ENCODE measurements around the gene FILIP1.

Gene FILIP1

DNA sequence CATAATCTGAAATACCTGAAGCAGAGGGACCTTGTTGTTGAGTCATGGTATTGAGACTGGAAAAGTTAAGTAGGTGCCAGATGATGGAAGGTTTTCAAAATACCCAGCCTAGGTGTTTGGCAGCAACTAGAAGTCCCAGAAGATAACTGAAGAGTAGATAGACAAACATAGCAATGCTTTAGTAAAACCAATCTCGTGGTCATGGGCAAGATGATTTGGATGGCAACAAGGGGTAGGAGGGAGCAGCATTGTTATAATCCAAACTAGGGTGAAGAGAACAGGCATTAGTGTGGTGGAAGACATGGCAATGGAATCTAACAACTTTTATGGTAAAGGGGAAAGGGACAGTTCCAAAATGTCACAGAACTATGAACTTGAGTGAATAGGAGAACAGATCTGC lies 2.3 kb downstream of the FILIP1 start:
- DNase-seq, result no peak

DNA sequence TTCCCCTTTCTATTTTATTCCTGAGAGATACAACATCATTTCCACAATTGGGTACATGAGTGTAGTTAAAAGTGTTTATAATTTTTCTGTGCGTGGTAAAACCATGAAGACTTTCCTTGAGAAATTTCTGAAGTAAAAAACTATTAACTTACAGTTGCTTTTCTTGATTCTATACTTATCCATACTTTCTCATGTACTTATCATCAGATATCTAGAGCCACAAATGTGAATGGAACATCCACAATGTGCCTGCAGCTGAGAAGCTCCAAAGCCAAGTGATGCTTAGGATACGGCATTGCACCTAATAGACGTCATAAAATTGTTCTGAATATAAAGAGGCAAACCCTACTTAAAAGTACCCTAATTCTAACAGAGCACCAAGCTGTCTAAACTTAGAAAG lies 2.9 kb downstream of the FILIP1 start:
- no peak for DNase-seq

DNA sequence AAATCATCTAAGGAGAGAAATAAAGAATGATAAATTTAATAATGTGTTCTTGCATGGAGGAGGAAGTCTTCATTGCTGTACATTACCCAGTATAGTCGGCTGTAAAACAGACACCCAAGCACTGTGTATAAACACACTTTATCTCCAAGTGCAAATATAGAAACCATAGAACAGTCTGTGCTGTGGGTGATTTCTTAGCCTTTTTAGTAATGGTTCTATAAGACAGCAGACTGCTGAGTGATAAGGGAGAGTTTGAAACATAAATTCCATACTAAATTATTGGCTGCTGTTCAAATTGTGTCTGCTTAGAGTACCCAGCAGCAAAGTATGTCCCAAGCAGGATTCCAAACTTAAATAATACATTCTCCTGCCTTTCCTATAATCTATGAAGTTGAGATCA lies 4.6 kb downstream of the FILIP1 start:
- no peak for DNase-seq

DNA sequence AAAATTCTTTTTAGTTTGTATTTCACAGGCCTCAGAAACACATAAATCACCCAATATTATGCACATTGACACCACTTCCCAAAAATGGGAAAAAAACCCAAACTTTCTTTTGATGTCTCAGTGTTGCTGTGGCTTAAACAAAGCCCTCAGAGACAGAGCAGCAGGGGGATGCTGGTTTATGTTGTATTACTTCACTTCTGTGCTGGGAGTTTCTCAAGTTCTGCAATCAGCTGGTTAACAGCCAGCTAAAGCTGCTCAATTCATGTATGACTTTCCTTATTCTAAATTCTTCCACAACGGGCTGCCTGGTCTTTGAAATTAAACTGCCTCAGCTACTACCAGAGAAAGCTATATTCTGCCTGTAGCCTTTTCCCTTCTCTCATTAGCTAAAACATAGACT lies 5.6 kb downstream of the FILIP1 start:
- DNase-seq, result no peak

DNA sequence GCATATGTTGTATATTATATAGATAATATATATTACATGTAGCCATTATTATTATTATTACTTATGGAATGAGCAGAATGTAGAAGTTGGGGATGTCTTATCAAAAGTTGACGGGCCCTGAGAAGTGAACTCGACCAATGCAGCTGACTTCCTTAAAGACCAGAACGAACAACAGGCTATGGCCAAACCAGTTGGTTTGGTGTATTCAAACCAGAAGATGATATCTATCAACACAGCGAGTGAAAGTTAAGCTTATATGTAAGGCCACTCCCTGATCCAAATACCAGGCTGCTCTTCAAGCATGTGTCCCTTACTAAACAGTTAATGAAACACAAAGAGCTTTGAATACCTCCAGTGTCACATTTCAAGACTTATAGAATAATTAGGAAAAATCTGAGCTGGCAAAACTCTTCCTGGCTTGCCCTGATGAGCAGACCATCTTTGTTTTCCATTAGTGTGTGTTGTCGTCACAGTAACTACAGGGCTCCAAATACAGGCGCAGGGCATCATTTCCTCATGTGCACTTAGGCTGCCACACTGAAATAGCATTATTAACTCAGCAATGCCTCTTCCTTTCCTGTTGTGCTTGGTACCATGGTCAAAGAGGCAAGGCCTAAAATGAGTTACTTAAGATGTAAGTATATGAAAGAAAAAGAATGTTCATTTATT lies 6.6 kb downstream of the FILIP1 start:
- DNase-seq, result no peak

DNA sequence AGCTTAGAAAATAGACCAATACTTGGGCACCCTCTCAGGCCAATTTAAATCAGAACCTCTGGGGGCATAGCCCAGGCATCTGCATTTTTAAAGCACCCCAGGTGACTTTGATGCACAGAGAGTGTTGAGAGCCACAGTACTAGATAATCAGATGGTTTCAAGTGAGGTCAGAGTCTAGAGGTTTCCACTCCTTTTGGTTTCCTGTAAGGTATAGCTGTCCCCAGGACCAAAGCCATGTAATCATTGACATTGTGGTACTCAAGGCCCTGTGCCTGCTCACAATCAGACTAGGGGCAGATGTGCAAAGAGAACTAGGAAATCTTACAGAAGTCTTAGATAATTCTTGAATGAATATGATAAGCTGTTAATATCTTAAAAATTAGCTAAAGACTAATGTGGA lies 9.1 kb downstream of the FILIP1 start:
- DNase-seq, result no peak

DNA sequence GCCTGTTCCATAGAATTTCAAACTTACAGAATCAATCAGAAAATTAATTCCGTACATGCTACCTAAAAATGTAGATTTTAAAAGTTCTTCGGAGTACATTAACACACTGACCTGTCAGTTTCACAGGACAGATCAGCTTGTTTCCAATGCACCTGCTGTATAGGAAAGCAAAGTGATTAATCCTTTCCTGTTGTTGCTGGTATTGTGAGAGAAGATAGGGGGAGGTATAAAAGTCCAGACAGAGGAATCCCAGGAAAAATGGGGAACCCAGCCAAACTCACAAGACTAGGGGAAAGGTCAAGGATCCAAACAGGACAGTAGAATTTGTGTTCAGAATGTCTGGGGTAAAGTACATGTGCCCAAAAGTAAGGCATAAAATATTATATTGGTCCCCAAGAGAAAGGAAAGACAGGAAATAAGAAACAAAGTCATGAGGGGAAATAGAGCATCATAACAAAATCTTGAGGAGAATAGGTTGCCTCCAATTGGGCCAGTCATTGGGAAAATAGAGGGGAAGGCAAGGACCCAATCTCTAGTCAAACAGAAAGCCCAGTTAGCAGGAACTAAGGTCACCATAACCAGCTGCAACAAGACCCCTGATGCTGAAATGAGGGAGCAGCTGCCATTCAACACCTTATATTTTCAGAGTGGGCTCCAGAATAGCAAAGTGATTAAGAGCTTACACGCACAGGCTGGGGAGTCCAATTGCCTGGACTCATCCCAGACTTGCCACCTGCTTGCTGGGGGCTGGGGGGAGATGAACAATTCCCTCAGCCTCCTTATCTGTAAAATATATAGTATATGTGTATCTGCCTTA lies 10.3 kb downstream of the FILIP1 start:
- no peak for DNase-seq

DNA sequence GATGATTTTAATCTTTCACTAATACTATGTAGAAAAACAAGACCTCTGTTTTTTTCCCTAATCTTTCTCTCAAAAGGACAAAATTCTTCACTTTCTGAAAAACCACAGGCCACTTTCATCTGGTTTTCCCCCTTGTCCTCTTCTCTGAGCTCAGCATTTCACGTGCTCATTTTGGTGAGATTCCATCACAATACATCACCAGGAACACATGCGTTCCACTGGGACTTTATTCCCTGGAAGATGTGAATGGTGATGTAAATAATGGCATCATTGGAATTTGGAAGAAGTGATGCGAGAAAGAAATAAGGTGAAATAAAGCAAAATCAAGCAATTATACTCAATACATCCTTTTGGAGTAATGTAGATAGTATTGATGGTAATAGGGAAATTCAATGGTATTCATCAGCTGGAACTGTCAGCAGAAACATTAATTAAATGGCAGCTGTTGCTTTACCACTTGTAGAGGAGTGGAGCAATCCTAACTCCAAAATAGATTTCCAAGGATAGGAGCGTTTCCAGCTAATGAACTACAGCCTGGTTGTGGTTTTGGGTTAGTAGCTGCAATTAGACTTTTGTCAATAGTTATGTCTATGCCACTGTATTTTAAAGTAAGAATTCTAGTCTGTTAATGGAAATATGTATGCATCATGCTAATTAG lies 11.5 kb downstream of the FILIP1 start:
- DNase-seq, result no peak

DNA sequence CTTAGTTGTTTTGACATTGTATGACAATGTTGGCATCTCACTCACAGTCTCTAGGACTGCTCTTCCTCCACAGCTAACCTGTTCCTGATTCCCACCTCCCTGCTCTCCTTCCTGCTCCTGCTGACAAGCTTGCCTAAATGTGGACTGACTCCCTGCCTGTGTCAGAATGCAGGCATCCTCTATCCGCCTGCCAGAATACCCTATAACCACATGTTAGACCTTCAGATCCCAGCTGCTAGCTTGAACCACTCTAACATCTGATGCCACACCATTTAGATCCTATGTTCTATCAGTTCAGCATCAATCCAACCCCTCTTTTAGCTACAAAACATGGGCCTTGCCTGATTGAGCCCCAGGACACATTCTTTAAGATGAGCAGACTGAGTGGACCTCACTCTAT lies 12.2 kb downstream of the FILIP1 start:
- no peak for DNase-seq

DNA sequence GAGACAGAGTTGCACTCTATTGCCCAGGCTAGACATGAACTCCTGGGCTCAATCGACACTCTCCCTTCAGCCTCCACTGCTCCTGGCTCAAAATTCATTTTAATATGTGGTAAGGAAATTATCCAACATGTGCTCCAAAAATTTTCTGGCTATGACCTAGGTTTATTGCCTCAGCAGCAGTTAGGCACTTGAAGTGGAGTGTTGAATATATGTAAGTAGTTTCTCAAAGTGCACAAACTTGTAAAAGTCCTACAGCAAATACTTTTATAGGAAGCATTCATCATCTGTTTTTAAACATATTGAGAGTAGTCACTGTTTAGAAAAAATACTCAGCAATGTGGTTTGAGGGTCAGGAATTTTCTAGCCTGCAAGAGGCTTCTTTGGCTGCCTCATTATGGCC lies 13.2 kb downstream of the FILIP1 start:
- no peak for DNase-seq

DNA sequence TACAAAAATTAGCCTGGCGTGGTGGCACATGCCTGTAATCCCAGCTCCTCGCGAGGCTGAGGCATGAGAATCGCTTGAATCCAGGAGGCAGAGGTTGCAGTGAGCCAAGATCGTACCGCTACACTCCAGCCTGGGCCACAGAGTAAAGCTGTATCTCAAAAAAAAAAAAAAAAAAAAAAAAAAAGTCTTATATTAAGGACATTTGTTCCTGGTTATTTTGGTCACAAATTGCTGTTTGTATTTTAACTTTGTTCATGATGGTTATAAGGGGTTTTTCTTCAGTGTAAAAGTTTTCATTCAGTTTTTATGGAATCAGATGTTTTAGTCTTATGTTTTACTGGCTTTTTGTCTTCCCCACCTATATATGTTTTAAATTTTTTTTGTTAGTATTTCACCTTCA lies 13.9 kb downstream of the FILIP1 start:
- no peak for DNase-seq

DNA sequence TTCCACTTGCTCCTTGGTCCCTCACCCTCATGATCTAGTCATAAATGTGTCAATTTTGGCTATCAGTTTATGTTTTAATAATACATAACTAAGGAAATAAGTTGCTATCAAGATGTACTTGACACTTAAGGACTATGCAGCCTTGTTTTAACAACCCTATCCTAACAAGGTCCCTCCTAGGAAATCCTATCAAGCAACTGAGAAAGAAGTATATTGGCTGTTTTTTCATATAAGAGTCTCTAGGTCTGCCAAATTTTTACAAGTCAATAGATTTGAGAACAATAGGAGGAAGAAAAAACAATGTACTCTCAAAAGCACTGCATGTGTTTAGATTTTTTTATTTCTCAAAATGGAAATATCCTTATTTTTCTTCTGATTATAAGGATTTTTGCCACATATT lies 14.7 kb downstream of the FILIP1 start:
- DNase-seq, result no peak

DNA sequence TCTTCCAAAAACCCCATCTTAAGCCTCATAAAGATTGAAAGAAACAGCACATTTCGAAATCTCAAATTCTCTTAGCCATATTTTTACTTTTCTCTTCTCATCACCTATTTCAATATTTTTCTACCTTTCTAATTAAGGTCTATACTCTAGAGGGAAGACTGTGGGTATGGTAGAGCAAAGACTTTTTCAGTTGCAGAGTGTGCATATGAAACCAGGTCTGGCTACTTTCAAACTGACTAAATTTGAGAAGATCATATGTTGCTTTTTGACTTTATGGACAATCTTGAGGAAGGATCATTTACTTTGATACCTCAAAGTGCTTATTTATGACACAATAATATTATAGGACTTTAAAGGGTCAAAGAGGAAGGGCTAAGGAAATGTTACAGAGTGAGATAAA lies 20.7 kb downstream of the FILIP1 start:
- no peak for DNase-seq

DNA sequence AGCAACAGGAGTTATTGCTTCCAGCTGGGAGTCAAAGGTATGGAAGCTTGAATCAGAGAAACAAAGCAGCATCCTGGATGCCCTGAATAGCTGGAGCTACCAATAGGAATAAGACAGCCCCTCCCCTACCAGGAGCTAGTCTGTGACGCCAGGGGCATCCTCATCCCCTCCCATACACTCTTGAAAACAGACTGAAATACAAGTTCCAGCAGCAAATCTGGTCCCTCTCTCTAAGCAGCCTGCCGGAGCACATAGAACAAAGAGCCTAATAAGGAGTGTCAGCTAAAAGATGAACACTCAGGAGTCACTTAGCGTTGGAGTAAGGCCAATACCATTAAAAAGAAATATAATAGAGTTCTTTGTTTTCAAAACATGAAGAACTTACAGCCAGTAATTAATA lies 25.6 kb downstream of the FILIP1 start:
- no peak for DNase-seq

DNA sequence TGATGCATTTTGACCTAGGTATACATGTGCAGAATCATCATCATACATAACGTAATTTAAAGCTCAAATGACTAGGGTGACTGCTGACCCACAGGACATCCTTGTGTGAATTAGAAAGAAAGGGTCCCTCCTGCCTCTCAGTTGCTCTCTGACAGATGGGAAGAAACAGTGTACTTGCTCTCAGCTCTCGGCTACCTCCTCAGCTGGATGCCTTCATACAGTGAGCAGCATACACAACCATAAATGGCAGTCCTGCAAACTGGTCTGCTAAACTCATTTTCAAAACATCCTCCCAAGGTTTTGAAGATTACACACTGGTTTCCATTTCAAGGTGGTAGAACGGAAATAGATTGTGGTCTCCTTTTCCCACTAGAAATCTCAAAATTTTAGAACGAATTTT lies 26.3 kb downstream of the FILIP1 start:
- no peak for DNase-seq

DNA sequence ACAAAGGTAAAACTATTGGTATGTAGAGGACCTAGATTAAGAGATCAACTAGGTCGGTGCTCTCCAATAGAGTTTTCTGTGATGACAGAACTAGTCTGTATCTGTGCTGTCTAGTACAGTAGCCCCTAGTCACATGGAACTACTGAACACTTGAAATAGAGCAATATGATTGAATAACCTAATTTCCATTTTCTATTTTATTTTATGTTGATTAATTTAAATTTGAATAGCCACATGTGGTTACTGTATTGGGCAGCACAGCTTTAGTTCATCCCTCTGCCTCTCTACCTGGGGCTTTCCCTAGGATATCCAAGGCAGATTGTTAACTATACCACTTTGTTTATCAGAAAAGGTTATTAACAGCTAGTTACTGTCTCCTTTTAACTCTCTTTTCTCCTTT lies 27.0 kb downstream of the FILIP1 start:
- DNase-seq, result no peak

DNA sequence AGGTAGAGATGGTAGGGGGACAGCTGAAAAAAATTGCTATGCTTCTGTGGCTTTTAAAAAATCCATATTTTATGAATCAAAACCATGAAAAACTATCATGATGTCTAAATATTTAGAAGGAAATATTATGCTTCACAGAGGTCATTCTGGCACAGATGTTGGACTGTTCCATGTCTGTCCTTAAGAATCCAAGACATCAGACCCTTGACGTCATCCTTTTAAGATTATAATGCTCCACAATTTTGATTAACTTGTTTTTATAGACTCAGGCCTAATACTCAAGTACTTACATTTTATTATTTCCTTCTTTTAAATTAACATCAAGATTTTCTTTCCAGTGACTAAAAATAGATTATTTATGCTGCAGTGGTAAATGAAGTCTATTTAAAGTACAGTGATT lies 29.7 kb downstream of the FILIP1 start:
- no peak for DNase-seq

DNA sequence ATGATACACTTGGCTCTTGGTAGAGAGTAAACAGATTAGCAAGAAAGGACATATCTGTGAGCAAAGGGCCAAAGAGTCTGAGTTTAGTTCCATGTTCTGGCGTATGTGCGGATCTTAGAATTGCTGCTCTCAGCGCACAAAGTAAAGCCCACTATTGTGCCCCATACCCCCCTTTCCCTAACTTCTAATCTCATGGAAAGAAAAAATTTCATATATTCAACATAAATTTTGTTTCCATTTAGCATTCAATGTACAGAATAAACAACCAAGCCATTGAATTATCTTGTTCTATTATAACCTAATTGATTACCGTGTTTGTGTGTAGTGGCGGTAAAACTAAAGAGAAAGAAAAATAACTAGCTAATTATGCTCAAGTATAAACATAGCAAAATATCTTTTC lies 30.5 kb downstream of the FILIP1 start:
- DNase-seq, result no peak

DNA sequence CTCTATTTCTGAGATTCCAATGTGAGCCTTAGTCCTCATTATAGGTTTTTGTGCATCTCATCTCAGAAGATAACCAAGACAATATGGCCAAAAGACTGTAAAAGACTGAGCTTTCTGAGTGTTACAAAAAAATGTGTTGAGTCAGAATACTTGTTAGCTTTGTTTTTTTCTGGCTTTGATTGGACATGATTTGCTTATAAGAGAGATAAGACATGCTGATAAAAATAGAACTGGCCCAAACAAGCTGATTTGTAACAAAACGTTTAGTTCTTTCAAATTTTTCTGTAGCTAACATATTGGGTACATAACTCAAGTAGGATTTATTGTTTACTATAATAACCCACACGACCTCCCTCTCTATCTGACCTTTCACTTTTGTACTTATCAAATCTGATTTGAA lies 32.9 kb downstream of the FILIP1 start:
- no peak for DNase-seq

DNA sequence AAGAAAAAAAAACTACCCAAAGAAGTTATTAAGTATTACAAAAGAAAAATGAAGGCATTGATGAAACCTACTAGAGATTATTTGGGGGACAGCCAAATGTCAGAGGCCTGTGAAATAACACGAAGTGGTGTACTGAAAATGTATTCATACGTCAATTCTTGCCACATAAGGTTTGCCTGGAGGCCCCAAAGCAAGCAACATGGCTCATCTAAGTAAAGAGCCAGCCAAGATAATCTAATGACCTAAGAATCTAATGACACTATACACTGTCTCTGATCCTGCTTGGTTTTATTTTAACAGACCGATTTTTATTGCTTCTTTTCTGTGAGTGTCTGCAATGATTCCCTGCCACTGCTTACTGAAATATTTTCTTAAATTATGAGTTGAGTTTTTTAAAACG lies 34.7 kb downstream of the FILIP1 start:
- DNase-seq, result no peak

DNA sequence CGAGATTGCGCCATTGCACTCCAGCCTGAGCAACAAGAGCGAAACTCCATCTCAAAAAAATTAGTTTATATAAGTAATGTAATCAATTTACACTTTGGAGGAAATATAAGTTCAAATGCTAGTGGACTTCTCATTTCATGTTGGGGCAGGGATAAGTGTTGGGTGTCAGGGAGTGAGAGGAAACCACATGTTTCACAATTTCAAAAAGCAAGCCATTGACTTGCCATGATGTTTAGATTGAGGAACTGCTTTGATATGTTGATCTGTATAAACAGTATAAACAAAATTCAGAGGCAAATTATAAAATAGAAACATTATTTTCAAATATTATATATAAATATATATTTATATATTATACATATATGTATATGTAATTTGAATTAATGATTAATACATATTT lies 42.7 kb downstream of the FILIP1 start:
- DNase-seq, result no peak

DNA sequence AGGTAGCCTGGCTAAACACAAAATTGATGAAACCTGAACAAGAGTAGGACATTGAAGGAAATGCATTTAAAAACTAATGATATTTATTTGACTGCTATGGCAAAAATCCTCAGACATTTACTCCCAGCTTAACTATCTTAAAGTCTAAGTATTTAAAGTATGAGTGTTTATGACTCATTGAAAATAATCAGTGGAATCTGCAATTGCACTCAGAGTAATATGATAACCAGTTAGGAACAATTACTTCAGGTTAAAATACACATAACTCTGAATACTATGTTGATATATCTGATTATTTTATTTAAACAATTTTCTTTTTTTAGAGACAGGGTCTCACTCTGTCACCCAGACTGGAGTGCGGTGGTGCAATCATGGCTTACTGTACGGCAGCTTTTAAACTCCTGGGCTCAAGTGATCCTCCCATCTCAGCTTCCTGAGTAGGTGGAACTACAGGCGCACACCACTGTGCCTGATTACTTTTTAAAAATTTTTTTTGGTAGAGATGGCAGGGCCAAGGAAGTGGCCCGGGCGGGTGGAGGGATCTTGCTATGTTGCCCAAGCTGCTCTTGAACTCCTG lies 43.9 kb downstream of the FILIP1 start:
- no peak for DNase-seq

DNA sequence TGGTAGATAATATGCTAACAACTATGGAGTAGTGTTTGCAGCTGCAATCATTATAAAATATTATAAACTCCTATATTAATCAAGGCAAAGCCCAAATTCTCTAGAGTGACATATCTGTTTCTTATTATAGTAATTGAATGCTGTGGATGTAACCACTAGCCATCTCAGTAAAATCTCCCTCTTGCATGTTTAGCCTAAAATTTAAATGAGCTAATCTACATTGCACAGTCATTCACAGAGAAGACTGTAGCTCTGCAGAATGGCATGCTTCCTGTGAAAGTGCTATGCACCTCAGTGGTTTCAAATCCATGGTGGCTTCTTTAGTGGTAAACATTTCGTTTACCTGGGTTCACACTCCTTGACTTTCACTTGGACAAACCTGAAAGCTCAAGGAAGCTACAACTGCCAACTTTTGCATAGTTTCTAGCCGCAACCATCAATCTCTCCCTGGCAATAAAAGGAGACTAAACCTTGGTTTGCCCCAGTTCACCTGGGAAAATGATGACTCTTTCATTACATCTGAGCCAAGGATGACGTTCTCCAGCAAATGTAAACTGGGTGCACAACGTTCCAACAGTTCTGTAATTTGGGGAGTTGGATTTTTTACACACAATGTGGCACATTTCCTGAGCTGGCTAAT lies 47.2 kb downstream of the FILIP1 start:
- no peak for DNase-seq

Measured in stimulated activated CD4-positive, alpha-beta T cell treated with anti-CD3 and anti-CD28 coated beads, Interleukin-2, amount 100 ng/mL, for 24 hours (primary cell).